ENCODE results near the gene THBS2. TPM values are rescaled to one million over a fixed set of nuclear protein-coding genes. Genes with fewer than 3 reads are reported as not detected.

THBS2 gene
- total RNA-seq, 1 donor: 519 TPM

DNA sequence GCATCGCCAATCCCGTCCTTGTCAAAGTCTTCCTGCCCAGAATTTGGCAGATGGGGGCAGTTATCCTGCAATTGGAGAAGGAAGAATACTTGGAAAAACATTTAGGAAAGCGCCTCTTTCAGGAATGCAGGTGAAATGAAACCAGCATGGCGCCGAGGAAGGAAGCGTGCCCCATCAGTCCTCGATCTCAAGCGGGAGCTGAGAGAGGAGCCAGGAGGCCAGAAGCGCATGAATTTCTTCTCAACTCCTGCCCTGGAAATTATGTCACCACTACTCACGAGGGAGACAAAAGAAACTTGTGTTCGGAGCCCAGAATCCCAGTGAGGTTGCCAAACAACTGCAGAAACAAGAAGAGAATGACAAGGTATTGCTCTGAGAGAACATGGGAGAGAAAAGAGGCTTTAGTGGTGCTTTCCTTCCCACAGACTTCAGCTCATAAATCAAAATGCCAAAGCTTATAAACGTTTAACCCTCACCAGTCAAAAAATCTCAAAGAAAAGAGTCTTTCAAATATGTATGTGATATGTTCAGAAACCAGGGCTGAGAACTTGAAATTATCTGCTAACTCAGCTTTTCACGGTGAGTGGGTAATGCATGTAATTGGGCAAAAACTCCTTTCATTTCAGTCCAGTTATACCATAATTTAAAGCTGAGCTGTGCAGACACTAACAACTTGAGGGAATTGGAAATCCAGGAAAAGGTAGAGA lies 23.9 kb downstream of the THBS2 start:
- no peak for TF ChIP-seq CTCF (IDR thresholded peaks at IDR 0.05; ENCODE audit: insufficient read depth, low read length)
- peak; percentile 72 for DNase-seq (ENCODE audit: low read depth)
- H3K4me3 ChIP-seq (ENCODE audit: low read depth, low read length): no peak overlapping the region

DNA sequence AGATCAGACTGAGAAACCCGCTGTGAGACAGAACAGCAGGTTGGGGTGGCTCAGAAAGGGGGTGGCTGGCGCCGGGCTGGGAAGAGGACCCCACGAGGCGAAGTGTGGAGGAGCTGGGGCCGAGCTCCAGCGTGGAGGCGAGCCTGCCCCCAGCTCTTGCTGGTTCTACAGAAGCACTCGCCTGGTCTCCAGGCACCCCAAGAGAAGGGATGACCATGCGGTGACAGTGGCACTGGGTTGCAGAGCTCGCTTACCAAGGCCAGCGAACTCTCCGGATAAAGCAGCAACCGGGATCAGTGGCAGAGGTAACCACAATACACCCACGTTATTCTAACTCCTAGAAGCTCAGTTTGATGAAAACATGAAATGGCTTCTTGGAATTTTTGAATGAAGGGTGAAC lies 26.5 kb downstream of the THBS2 start:
- no peak for TF ChIP-seq CTCF (IDR thresholded peaks at IDR 0.05; ENCODE audit: insufficient read depth, low read length)
- no peak for DNase-seq (ENCODE audit: low read depth)
- no peak overlapping the region for H3K4me3 ChIP-seq (ENCODE audit: low read depth, low read length)

GRCh38 chr6:169225887-169226286 lies 27.8 kb downstream of the THBS2 start:
- no peak for DNase-seq (ENCODE audit: low read depth)
- no peak for TF ChIP-seq CTCF (IDR thresholded peaks at IDR 0.05; ENCODE audit: insufficient read depth, low read length)
- no peak overlapping the region for H3K4me3 ChIP-seq (ENCODE audit: low read depth, low read length)

DNA sequence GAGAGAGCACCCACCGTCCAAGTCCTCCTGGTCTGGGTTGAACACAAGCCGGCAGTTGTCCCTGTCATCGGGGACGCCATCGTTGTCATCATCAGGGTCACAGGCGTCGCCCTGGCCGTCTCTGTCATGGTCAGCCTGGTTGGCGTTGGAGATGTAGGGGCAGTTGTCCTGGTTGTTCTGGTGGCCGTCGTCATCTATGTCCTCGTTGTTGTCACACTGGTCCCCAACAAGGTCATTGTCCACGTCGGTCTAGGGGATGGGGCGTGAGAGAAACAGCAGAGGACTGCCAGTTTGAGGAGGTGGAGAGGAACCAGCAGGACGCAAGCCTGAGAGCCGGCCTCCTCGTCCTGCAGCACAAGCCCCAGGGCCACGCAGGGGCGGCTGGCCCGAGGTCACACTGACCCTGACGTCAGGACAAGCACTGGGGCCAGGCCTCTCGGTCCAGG lies 28.5 kb downstream of the THBS2 start:
- TF ChIP-seq CTCF (IDR thresholded peaks at IDR 0.05; ENCODE audit: insufficient read depth, low read length): no peak
- no peak overlapping the region for H3K4me3 ChIP-seq (ENCODE audit: low read depth, low read length)
- DNase-seq (ENCODE audit: low read depth): no peak

GRCh38 chr6:169224716-169225115 lies 28.9 kb downstream of the THBS2 start:
- no peak for TF ChIP-seq CTCF (IDR thresholded peaks at IDR 0.05; ENCODE audit: insufficient read depth, low read length)
- DNase-seq (ENCODE audit: low read depth): no peak
- no peak overlapping the region for H3K4me3 ChIP-seq (ENCODE audit: low read depth, low read length)

DNA sequence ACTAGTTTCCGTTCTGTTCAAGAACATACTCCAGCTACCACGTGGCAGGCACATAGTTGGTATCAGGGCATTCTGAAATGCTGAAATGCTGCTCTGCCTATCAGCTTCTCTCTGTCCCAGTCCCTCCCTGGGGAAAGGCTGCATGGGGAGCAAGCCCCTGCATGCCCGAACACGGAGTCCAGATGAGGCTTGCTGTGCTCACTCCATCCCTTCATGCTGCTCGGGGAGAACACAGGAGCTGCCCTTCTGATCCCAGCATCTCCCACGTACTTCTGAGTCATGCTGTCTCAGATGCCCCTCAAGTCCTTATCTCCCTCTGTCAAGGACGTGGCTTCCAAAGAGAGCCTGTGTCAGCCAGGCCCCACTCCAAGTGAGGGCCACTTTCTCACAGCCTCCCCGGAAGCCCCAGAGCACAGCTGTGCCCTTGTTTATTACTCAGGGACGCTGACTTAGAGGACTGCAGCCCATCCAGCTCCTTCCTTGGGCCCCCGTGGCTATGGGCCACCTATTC lies 29.4 kb downstream of the THBS2 start:
- peak; percentile 88 for DNase-seq (ENCODE audit: low read depth)
- TF ChIP-seq CTCF (IDR thresholded peaks at IDR 0.05; ENCODE audit: insufficient read depth, low read length): no peak
- H3K4me3 ChIP-seq (ENCODE audit: low read depth, low read length): no peak overlapping the region
